Measurements from ENCODE around the gene ZSCAN4. TPM values are rescaled to one million over a fixed set of nuclear protein-coding genes. Genes with fewer than 3 reads are reported as not detected.

Gene ZSCAN4
- total RNA-seq, 1 experiment from 2014 or later = not detected

DNA sequence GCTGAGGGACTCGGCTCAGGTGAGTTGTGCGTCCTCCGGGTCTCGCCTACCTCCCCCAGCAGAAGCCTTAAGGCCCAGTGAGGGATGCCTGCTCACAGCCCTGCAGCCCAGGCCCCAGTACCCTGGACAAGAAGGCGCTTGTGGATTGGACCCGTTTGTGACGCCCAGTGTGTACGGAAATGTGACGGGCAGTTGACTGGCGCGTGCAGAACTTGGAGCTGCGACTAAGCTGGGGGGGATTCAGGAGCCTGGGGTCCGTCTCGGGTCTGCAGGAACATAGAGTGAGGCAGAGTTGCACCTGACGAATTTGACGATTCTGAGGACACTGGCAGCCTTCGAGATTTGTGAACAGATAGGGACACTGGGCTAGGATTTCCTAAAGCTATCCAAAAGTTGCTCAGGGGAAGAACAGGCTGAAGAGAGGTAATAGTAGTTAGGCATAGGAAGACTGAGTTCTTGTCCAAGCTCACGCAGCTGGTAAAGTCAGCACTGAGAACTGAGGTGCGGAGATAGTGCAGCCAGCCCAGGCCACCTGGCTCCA, 13.6 kb downstream of the ZSCAN4 start:
- no peak for DNase-seq
- intact Hi-C loops (cut with micrococcal nuclease; ENCODE audit: unreplicated experiment) = loop anchor here (10.0 kb wide), 1 partner anchor 133 kb away; the partner anchor contains the start of gene ZNF552
- Mint-ChIP-seq H3K9me3 (ENCODE audit: low read depth, unreplicated experiment) (peaks cover 36% of the 10 kb centered on the region), H3K4me1 (ENCODE audit: low read depth, unreplicated experiment) (peaks cover 19% of the 10 kb centered on the region), H3K4me3 (ENCODE audit: low read depth, unreplicated experiment) (peak overlapping the region; percentile 84), H3K27me3 (ENCODE audit: unreplicated experiment) (no peaks in the 10 kb centered on the region), H3K36me3 (ENCODE audit: insufficient read depth, unreplicated experiment) (peaks cover 48% of the 10 kb centered on the region), H3K27ac (ENCODE audit: unreplicated experiment) (peak overlapping the region; percentile 37)
- TF ChIP-seq, protein P1, sequence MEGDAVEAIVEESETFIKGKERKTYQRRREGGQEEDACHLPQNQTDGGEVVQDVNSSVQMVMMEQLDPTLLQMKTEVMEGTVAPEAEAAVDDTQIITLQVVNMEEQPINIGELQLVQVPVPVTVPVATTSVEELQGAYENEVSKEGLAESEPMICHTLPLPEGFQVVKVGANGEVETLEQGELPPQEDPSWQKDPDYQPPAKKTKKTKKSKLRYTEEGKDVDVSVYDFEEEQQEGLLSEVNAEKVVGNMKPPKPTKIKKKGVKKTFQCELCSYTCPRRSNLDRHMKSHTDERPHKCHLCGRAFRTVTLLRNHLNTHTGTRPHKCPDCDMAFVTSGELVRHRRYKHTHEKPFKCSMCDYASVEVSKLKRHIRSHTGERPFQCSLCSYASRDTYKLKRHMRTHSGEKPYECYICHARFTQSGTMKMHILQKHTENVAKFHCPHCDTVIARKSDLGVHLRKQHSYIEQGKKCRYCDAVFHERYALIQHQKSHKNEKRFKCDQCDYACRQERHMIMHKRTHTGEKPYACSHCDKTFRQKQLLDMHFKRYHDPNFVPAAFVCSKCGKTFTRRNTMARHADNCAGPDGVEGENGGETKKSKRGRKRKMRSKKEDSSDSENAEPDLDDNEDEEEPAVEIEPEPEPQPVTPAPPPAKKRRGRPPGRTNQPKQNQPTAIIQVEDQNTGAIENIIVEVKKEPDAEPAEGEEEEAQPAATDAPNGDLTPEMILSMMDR (IDR thresholded peaks at IDR 0.05; ENCODE audit: unreplicated experiment) = no peak
- CTCF ChIA-PET = interaction anchor here (0.6 to 1.2 kb wide), 6 partner anchors 65 to 1200 kb away, joined by 3 to 6 read pairs (median 3); partner anchors contain the start of genes ZNF419 and ZNF552
- no TSS peak for BruUV-seq (replicated peaks)

- CTCF ChIA-PET = no interaction called here
- Mint-ChIP-seq H3K9me3 (ENCODE audit: low read depth, unreplicated experiment) (peaks cover 31% of the 10 kb centered on the region), H3K36me3 (ENCODE audit: insufficient read depth, unreplicated experiment) (peaks cover 54% of the 10 kb centered on the region), H3K27me3 (ENCODE audit: unreplicated experiment) (no peaks in the 10 kb centered on the region), H3K4me3 (ENCODE audit: low read depth, unreplicated experiment) (no peak overlapping the region), H3K27ac (ENCODE audit: unreplicated experiment) (no peak overlapping the region), H3K4me1 (ENCODE audit: low read depth, unreplicated experiment) (peaks cover 19% of the 10 kb centered on the region)
- intact Hi-C loops (cut with micrococcal nuclease; ENCODE audit: unreplicated experiment) = loop anchor here (10.0 kb wide), 1 partner anchor 128 kb away; the partner anchor contains the start of gene ZNF552
- BruUV-seq (replicated peaks) = no TSS peak
- TF ChIP-seq, protein P1 (IDR thresholded peaks at IDR 0.05; ENCODE audit: unreplicated experiment) = no peak
- DNase-seq = no peak
These were observed 18.0 kb downstream of the ZSCAN4 start for GRCh38 chr19:57686727-57687126.

- H3K27me3 Mint-ChIP-seq (ENCODE audit: unreplicated experiment) = no peaks in the 10 kb centered on the region
- peaks cover 28% of the 10 kb centered on the region for H3K9me3 Mint-ChIP-seq (ENCODE audit: low read depth, unreplicated experiment)
- CTCF ChIA-PET = no interaction called here
These were observed 18.8 kb downstream of the ZSCAN4 start for GRCh38 chr19:57687363-57688010.

DNA sequence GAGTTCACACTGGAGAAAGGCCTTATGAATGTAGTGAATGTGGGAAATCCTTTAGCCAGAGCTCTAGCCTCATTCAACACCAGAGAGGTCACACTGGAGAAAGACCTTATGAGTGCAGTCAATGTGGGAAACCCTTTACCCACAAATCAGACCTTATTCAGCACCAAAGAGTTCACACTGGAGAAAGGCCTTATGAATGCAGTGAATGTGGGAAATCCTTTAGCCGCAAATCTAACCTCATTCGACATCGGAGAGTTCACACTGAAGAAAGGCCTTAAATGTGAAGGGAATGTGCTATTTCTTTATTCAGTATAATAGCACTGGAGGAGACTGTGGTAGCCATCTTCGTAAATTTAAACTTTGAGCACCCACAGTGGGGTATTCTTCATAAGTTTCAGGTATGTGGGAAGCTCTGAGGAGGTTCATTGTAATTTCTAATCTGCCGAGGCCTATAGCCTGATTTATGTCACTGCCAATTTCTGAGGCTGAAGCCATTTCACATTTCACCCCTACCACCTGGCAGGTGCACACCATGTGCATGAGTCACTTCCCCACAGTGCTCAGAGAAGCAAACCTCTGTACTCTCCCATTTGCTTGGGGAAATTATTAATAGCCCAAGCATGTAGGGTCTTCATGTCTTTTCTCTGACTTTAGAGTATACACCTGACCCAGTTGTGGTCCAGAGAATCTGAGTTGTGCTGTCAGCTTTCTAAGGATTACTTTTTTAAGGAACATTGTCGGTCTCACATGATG, 19.5 kb downstream of the ZSCAN4 start:
- intact Hi-C loops (cut with micrococcal nuclease; ENCODE audit: unreplicated experiment) = loop anchor here (10.0 kb wide), 1 partner anchor 127 kb away; the partner anchor contains the start of gene ZNF552
- TF ChIP-seq, protein P1 (IDR thresholded peaks at IDR 0.05; ENCODE audit: unreplicated experiment) = no peak
- Mint-ChIP-seq H3K4me3 (ENCODE audit: low read depth, unreplicated experiment) (no peak overlapping the region), H3K9me3 (ENCODE audit: low read depth, unreplicated experiment) (peaks cover 24% of the 10 kb centered on the region), H3K36me3 (ENCODE audit: insufficient read depth, unreplicated experiment) (peaks cover 44% of the 10 kb centered on the region), H3K27me3 (ENCODE audit: unreplicated experiment) (no peaks in the 10 kb centered on the region), H3K27ac (ENCODE audit: unreplicated experiment) (no peak overlapping the region), H3K4me1 (ENCODE audit: low read depth, unreplicated experiment) (peaks cover 7% of the 10 kb centered on the region)
- BruUV-seq (replicated peaks) = no TSS peak
- CTCF ChIA-PET = no interaction called here
- DNase-seq = no peak

More at GRCh38 chr19:57687363-57688010, 18.8 kb downstream of the ZSCAN4 start:
- H3K36me3 Mint-ChIP-seq (ENCODE audit: insufficient read depth, unreplicated experiment) = peaks cover 47% of the 10 kb centered on the region
- intact Hi-C loops (cut with micrococcal nuclease; ENCODE audit: unreplicated experiment) = loop anchor here (10.0 kb wide), 1 partner anchor 127 kb away; the partner anchor contains the start of gene ZNF552
- no peak overlapping the region for H3K27ac Mint-ChIP-seq (ENCODE audit: unreplicated experiment)
- no peak for DNase-seq
- TF ChIP-seq, protein P1 (IDR thresholded peaks at IDR 0.05; ENCODE audit: unreplicated experiment) = no peak
- H3K4me1 Mint-ChIP-seq (ENCODE audit: low read depth, unreplicated experiment) = peaks cover 14% of the 10 kb centered on the region
- BruUV-seq (replicated peaks) = no TSS peak
- no peak overlapping the region for H3K4me3 Mint-ChIP-seq (ENCODE audit: low read depth, unreplicated experiment)

Measured in Calu3 (cell line).